Activated effector memory CD4-positive, alpha-beta T cell treated with anti-CD3 and anti-CD28 coated beads, Interleukin-2, amount 50 U/mL, for 16 hours (primary cell): Measurements from ENCODE around the gene KCTD1.

Experiments
- DNase-seq: peaks from one replicate; pipeline ENCODE4 v3.0.0-alpha.2; 2020

The KCTD1 gene

DNA sequence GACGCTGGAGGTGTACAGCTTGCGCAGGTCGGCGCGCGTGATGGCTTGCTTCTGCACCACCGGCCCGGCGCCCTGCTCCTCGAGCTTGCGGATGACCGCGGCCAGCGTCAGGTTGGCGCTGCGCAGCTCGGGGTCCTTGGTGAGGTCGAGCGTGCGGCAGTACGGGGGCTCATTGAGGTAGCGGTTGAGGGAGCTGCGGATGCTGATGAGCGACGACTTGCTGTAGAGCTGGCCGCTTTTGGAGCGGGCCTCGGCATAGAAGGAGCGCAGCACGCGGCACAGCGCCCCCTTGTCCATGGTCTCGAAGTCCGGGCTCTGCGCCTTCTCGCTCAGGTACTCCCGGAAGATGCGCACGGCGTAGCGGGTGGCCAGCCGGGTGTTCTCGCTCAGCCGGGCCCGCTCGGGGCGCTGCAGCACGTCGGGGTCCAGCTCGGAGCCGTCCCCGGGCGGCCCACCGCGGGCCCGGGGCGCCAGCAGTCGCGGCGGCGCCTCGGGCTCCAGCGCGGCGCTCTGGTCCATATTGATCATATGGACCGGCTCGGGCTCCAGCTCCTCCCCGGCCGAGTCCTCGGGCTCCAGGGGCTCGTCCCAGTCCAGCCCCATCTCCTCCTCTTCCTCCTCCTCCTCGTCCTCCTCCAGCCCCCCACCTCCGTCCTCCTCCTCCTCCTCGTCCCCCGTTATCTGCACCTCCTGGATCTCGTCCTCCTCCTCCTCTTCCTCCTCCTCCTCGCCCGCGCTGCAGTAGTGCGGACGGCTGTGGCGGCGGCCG lies 523 bp downstream of the KCTD1 start:
- DNase-seq: peak; percentile 81

DNA sequence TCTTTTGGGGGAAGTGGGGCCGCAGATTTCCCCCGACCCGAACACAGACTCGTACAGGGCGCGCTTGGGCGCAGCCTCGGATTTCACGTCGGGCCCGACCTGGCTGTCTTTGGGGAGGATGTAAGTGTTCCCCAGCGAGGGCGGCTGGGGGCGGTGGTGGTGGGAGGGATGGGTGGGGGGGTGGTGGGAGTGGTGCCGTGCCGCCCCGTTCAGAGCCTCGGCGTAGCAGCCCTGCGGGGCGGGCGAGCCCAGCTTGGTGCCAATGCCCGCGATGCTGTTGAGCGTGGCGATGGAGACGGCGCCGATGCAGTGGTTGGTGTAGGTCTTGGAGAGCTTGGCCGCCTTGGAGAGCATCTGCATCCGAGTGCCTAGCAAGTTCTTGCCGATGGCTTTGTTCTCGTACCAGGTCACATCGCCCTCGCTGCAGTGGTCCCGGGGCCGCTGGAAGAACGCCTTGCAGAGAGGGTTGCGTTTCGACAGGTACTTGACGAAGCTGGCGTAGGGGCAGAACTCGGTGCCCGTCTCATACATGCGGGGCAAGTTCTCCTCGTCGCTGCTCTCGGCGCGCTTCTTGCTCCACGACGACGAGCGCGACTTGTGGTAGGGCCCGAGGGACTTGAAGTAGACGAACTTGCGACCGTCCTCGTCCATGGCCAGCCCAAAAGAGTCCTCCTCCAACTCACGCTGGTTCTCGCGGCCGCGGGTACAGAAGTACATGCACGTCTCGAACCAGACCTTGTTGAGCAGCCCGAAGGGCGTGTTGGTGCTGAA lies 1.3 kb downstream of the KCTD1 start:
- DNase-seq: peak; percentile 63

DNA sequence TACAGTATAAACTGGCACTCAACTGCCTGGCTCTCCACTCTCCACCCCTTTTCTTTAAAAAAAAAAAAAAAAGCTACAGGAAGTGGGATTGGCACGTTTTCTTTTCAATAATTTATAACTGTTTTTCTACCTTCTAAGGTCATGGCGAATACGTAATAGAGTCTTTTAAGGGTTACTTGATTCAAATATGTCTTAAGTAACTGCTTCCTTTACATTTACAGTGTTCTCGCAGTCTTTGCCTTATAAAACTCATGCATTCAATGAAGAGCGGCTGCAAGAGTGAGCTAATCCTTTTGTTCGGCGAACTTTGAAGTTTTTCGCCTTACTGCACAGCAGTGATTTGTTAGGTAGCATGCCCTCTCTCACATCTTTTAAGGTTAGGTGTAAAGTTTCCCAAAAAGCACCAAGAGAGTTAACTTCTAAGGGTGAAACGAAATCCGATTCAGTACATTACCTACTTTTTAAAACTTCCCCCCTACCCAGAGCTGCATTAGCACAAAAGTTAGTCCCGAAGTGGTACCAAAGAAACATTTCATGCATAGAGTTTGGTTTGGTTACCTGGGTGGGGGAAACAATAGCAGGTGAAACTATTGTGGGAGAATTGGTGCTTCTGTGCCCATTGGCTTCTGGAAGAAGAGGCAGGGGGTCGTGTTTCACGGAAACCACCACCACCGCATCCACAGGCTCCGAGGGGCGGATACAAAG lies 2.0 kb downstream of the KCTD1 start:
- no peak for DNase-seq

DNA sequence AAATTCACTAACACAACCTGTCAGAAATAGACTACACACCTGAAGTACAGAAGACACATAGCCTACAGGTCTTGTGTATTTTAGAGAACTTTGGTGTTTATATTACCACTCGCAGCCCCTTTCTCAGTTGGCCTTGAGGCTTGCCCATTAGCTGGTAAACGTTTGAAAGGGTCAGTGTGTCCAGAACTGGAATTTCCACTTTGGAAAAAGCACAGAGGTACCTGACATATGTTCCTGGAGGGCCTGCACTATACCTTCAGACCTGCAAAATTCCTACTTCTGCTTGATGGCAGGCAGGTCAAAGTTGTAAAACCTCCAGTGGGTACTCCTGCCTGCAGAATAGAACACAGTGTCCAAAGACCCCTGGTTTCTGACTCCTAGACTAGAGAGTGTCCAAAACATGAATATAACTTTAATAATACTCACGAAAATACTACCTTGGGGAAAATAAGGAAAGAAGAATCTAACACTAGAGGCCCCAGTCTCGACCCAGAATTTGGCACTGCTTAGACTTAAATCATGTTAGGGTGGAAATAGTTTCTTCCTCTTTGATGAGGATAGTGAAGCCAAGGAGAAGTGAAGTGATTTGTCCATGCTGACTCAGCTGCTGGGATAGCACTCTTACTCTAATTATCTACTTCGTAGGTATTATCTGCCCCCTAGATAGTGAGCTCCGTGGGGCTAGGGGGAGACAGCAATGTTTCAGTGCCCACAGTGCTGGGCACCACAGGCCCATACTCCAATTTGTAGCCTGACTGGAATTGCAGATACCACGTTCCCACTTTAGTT lies 2.8 kb downstream of the KCTD1 start:
- no peak for DNase-seq

DNA sequence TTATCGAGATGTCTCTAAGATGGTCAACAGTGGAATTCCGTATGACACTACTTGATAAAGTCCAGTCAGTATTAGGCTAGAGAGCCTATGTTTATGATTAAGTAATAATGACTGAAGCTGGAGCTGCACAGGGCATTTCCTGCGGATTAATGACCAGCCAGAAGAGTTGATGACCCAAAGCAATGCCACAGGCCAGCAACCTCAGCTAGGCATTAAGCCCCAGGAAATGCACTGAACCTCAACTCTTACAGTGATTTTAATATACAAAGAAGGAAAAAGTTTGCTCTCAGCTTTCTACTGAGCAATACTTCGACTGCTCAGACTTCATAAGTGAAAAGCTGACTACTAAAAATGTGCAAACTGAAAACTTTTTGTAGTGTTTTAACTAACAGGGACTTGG lies 3.9 kb downstream of the KCTD1 start:
- DNase-seq: no peak

DNA sequence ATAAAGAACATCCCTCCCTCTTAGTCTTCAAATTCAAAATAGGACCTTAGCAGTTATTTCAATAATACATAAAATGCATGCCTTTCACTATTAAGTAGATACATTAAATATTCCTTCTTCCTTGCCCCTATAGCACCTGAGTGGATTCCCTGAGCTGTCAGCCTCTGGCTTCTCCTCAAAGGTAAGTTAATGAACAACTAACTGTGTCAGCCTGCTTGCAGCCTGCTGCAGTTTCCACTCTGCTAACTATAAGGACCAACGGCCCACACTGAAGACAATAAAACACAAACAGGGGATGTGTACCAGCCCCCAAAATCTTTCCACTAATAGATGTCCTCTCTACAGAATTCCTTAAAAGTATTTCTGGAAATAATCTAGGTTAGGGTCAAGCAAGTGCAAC lies 5.0 kb downstream of the KCTD1 start:
- DNase-seq: no peak

DNA sequence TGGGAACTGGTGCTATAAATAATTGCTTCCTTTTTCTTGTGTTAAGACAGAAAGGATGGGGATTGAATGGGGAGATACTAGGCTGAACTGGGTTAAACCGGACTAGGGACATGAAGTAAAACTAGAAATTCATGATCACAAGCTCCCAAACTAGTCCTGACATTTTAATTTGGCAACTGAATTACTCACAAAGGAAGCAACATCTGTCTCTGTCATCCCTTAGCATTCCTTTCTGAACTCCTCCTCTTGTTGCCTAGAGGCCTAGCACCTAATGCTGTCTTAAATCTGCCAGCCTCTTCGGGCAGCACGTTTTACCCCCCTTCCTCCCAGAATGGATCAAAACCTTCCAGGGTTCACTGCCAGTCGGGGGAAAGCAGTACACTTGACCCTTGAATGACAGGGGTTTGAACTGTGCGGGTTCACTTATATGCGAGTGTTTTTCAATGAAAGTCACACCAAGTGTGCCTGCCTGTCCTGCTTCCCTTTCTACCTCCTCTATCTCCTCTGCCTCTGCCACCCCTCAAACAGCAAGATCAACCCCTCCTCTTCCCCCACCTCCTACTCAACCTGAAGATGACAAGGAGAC lies 8.2 kb downstream of the KCTD1 start:
- no peak for DNase-seq

DNA sequence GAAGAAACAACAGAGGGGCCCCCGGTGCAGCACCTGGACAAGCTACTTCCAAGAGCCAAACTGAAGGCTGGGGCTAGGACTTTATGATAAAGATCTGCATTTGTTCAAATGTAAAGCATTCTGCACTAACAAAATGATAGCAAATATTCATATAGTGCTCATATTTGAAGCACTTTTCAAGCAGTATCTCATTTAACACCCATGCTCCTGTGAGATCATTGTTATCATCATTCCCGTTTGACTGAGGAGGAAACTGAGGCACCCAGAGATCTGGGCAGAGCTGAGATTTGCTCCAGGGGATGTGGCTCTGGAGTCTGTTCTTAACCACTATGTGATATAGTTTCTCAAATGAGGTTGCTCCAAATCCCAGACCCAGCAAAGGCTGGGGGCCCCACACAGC lies 9.8 kb downstream of the KCTD1 start:
- DNase-seq: no peak

DNA sequence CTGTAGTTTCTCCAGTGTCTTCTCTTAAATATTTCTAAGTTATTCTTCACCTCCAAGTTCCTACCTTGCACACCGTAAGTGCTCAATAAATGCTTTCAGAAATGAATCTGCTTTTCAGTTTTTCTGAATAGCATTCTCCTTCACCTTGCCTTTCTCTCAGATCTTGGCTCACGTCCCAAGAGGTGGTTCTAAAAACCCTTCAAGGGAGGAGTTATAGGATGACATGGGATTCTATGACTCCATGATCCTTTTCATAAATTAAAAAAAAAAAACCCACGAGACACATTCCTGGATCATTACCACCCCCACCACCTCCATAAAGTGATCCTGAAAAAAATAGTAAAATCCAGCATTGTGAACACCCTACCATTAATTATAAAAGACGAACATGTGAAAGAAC lies 11.7 kb downstream of the KCTD1 start:
- no peak for DNase-seq

DNA sequence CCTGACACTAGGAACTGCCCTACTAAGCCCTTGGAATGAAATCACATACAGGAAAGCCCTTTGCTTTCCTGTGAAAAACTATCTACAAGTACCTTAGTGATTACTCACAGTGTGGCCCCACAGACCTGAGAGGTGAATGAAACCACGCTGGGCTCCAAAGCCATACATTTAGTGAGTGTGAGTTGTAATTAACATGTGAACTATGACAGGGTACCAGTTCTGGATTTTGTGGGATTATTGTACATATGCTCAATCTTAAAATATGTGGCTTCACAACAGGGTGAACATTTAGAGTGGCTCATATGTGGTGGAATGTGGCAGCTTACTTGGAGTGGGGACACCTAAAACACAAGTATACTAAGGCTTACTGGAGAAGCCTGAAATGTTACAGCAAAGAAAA lies 12.3 kb downstream of the KCTD1 start:
- DNase-seq: no peak

DNA sequence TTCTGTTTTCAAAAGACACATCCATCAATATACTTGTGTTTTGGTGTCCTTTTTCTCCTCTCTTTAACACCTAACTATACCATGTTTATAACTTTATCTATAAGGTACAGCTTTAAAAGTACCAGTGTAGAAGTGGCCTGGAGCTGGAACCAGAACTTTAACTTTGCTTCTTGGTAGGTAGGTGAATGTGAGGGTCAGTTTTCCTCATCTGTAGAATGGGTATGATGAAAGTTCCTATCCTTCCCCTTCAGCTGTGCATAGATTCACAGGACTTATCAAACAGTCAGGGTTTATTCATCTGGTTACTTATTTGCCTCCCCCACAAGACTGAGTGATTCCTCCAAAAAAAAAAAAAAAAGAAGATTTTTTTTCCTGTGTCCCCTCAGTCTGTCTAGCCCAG lies 12.7 kb downstream of the KCTD1 start:
- DNase-seq: no peak

DNA sequence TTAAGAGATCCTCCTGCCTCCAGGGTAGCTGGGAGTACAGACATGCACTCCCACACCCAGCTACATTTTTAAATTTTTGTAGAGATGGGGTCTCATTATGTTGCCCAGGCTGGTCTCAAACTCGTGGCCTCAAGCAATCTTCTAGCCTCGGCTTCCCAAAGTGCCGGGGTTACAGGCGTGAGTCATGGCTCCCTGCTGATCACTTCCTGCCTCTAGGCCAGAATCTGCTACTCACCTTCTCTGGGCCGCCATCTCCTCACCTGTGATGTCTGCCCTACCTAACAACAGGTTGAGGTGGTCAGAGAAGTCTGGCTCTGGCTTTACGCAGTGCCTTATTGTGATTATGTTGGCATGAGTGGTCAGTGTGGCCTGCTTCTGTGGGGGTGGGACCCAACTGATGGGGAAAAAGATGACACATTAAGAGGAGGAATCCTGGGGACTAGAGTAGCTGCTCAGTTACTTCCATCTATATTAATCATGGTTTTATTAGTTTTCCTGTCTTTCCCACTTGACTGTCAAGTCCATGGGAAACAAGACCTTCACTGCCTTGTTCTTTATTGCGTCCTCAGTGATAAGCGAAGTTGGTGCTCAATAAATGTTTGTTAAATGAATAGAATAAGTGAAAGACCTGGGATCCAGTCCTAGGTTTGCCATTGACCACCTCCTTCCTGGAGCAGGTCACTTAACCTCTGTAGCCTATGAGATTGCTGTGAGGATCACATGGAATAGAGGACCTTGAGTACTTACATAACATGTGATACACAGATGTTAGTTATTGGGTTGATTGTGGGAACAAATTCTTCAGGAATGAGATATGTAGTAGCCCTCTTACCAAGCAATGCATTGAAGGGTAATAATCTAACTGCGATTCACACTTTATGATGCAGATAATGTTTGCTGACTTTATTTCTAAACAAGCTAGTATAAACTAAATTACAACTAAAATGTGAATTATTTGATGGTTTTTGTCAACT lies 15.7 kb downstream of the KCTD1 start:
- no peak for DNase-seq

DNA sequence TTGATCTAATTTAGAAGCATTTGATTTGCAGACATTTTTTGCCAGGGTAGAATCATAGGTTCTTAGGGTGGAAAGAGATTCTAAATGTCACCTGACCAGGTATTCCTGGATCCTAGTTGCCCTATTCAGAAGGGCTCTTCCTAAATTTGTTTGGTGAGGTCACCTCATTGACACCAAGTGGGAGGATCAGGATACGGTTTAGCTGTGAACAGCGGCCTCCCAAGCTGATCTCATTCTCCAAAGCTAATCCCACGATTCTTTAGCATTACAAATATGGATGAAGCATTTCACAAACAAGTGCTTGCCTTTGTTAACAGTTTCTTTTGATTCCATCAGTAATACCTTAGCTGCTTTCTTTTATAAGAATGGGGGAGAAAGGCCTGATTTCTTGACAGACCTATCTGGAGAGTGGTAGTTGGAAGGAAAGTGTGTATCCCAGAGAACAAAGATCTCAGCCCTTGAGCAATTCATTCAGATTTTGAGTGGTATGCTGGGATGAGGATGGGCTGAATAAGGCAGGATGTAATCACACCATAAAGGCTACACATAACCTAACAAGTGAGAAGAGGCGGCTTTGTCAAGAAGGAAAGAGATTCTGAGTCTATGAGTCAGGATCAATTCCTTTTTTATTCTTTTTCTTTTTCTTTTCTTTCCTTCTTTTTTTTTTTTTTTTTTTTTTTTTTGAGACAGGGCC lies 16.6 kb downstream of the KCTD1 start:
- DNase-seq: no peak

DNA sequence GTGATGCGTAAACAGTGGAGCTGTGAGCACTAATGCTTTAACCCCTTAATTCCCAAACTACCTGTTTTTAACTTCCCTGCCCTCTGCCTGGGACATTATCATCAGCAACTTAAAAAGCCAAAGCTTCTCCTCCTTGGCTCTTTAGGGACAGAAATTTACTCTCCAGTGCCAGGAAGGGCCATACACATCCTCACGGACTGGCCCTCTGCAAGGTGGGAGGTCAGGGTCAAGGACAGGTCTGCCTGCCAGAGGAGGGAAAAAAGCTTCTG lies 21.5 kb downstream of the KCTD1 start:
- DNase-seq: no peak

DNA sequence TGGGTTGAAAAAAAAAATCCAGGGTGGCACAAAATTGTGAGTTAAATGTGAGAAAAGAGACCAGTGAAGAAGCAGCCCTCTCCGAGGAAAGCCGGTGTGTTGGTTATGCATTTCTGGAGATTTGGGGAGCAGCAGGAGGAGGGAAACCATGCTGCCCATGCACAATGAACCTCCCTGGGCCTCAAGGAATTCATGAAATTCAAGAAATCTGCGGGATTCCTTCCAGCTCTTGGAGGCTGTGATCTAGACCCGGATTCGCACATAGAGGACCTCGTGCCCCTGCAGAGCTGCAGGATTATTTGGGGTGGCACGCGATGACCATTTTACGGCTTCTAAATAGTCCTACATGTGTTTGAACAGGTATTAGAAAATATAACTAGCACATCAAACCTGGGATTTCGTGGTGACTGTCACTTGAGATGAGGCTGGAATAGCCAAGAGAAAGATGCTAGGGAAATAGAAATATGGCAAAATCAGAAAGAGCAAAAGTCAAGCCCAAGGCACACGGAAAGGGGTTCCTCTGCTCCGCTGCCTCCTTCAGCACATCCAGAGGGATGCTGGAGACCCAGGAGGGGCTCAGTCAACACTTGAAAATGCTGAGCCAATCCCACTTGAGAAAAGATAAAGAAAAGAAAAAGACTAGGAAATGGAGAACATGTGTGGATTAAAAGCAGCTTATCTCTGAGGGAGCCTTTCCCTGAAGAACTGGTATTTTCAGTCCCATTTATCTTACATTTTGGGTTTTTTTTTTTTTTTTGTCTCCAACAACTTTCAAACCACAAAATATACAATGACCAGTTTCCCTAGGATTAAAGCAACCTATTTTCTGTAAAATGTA lies 22.0 kb downstream of the KCTD1 start:
- no peak for DNase-seq

DNA sequence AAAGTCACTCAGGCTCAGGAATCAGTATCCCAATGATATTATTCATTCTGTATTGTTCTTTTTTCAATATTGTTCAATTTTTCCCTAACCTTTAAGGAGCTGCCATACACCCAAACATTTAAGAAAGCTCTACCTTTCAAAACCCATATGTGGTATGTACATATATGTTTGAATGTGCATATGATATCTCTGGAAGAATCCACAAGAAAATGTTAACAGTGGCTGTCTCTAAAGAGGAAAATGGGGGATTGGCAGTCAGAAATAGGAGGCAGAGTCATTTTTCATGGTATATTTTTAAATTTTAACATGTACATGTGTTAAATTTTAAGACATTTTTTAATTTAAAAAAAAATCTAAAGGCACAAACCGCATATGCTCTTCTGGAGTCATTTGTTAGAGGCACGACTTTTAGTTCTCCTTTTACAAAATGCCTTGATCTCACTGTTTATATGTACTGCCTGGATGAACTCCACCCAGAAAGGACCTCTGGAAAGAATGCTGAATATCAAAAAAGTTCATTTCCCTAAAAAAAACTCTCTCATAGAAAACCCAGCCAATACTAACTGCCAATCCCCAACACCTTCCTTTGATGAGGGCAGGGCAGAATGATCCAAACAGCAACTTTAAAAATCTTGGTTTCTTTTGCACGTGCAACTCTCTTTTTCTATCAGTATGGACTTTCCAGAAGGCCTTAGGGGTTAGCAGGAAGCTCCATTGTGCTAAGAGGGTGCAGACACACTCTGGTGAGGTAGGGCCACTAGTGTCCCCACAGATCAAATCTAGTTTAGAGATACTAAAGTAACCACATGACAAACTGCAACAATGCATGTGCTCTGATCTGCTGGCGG lies 23.6 kb downstream of the KCTD1 start:
- DNase-seq: no peak

DNA sequence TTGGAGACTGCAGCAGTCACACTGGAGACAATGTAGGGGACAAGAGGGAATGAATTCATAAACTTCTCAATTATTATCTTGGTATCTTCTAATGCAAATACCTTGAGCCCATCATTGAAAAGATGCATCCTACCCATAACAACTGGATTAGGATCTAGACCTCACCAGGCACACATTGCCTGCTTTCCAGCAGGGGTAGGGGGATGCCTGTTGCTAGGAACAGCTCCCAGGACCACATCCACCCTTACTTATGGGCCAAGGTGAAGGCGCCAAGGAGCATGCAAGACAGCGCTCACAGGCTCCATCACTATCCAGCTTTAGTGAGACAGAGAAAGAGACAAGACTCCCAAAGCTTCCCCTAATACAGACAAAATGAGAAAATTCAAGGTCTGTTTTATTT lies 24.4 kb downstream of the KCTD1 start:
- no peak for DNase-seq

DNA sequence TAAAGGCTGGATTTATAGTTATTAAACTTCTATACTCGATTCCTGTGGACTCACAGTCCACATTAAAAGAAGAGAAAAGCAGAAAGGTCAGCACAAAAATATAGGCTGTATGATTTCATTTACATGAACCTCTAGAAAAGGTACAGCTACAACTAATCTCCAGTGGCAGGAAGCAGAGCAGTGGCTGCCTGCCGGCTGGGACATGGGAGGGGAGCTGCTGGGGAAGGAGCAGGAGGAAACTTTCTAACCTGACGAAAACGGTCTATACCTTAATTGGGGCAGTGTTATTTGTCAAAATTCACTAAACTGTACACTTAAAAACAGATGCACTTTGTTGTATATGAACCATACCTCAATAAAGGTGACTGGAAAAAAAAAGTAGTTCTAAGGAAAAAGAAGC lies 26.7 kb downstream of the KCTD1 start:
- no peak for DNase-seq

DNA sequence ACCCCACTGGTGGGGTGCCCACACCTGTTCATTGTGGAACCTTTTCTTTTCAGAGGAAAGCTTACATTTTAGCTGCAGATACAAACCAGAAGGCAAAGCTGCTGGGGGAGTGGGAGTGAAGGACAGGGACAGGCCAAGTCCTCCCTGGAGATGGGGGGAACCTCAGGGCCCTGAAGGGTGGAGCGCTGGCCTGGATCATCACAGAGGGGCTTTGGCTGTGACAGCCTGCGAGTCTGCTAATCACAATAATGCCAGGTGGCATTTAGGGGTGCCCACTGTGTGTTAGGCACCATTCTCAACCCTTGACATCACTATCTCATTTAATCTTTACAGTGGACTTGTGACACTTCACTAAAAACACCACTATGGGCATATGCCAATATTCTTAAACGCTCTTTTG lies 27.4 kb downstream of the KCTD1 start:
- no peak for DNase-seq
